GM10266 (cell line): ENCODE data around the gene COL11A1.
"Not testable (repeated sequence)": the region's sequence is repeated elsewhere in the genome, so short reads cannot be mapped to it uniquely, and the experiment has no call there.

ENCODE experiments used
- DNase-seq: peaks from one replicate; pipeline ENCODE4 v3.0.0; 2012; ENCODE audit errors: extremely low spot score
- TF ChIP-seq, protein P1 (sequence below): IDR thresholded peaks from 2 replicates; pipeline ENCODE4 v1.5.1; 2012; ENCODE audit warnings: mild to moderate bottlenecking, low read depth; ENCODE audit not compliant: control insufficient read depth, insufficient read depth; ENCODE audit errors: missing control alignments

COL11A1 gene

DNA sequence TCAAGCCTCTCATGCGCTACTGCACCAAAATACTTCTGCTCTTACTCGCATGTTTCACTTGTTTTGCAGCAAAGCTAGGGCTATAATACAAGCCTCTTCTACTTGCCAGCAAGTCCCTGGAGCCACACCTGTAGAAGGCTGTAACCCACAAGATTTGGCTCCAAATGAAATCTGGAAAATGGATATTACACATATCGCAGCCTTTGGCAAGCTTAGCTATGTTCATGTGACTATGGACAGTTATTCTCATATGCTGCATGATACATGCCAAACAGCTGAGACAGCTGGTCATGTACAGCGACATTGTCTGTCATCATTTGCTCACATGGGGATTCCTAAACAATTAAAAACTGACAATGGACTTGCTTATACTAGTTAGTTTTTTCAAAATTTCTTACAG is 270.3 kb downstream of the COL11A1 start:
- TF ChIP-seq, protein P1, sequence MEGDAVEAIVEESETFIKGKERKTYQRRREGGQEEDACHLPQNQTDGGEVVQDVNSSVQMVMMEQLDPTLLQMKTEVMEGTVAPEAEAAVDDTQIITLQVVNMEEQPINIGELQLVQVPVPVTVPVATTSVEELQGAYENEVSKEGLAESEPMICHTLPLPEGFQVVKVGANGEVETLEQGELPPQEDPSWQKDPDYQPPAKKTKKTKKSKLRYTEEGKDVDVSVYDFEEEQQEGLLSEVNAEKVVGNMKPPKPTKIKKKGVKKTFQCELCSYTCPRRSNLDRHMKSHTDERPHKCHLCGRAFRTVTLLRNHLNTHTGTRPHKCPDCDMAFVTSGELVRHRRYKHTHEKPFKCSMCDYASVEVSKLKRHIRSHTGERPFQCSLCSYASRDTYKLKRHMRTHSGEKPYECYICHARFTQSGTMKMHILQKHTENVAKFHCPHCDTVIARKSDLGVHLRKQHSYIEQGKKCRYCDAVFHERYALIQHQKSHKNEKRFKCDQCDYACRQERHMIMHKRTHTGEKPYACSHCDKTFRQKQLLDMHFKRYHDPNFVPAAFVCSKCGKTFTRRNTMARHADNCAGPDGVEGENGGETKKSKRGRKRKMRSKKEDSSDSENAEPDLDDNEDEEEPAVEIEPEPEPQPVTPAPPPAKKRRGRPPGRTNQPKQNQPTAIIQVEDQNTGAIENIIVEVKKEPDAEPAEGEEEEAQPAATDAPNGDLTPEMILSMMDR: no peak
- no peak for DNase-seq

GRCh38 chr1:102837551-102837950 is 270.8 kb downstream of the COL11A1 start:
- no peak for DNase-seq

DNA sequence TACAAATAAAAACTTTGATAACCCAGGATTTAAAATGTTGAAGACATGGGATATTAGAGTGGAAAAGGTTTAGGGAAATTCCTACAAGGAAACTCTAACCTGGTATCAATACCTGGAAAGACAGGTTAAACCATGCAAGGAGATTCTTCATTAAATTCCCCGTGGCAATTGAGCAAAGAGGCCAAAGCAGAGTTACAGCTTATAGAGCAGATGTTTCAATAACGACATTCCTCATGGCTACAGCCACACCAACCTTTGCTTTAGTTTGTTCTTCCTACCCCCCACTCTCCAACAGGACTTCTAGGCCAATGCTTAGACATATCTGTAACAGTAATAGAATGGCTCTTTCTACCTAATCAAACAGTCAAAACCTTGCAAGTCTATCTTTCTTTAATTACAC is 271.3 kb downstream of the COL11A1 start:
- no peak for DNase-seq
- TF ChIP-seq, protein P1: no peak

More at GRCh38 chr1:102837551-102837950, 270.8 kb downstream of the COL11A1 start:
- TF ChIP-seq, protein P1: no peak

GRCh38 chr1:102834688-102835320 is 273.5 kb downstream of the COL11A1 start:
- TF ChIP-seq, protein P1: no peak
- DNase-seq: no peak

GRCh38 chr1:102833151-102833550 is 275.2 kb downstream of the COL11A1 start:
- DNase-seq: no peak
- TF ChIP-seq, protein P1: no peak

DNA sequence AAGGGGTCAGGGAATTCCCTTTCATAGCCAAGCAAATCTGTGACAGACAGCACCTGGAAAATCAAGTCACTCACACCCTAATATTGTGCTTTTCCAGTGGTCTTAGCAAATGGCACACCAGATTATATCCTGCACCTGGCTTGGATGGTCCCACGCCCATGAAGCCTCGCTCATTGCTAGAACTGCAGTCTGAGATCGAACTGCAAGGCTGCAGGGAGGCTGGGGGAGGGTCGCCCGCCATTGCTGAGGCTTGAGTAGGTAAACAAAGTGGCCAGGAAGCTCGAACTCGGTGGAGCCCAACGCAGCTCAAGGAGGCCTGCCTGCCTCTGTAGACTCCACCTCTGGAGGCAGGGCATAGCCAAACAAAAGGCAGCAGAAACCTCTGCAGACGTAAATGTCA is 281.6 kb downstream of the COL11A1 start:
- not testable (repeated sequence) for DNase-seq
